HFFc6 (cell line): ENCODE data around the gene HYPK. TPM values are rescaled to one million over a fixed set of nuclear protein-coding genes. Genes with fewer than 3 reads are reported as not detected.
A peak's percentile ranks its signal among the peaks of the same experiment; 100 is the strongest.

ENCODE experiments used
- DNase-seq: peaks from one replicate; pipeline ENCODE4 v3.0.0-alpha.2; 2018
- H3K27ac Mint-ChIP-seq: 2 replicates; pipeline ENCODE4 v1.8.0; 2020; ENCODE audit warnings: mild to moderate bottlenecking, mixed read lengths
- H3K27me3 Mint-ChIP-seq: 2 replicates; pipeline ENCODE4 v1.8.0; 2021; ENCODE audit warnings: mild to moderate bottlenecking, moderate library complexity, mixed read lengths; ENCODE audit not compliant: insufficient read depth
- H3K36me3 Mint-ChIP-seq: 2 replicates; pipeline ENCODE4 v1.8.0; 2021; ENCODE audit warnings: low read depth, mixed read lengths
- H3K4me1 Mint-ChIP-seq: 2 replicates; pipeline ENCODE4 v1.8.0; 2020; ENCODE audit warnings: low read depth, mixed read lengths
- H3K4me3 Mint-ChIP-seq: 2 replicates; pipeline ENCODE4 v1.8.0; 2020; ENCODE audit warnings: mild to moderate bottlenecking, moderate library complexity, mixed read lengths
- H3K9me3 Mint-ChIP-seq: 2 replicates; pipeline ENCODE4 v1.8.0; 2020; ENCODE audit warnings: mild to moderate bottlenecking, mixed read lengths
- CTCF ChIP-seq: fragments of 200-600 bp; sonication (generic); IDR thresholded peaks from 2 replicates; pipeline ENCODE4 v1.5.0; 2021; ENCODE audit warnings: antibody characterized with exemption, mild to moderate bottlenecking
- total RNA-seq, 6 experiments: library from RNA; stranded (reverse); fragmentation: NEBNext Ultra II Directional; extraction: Animal tissue kit (Norgen Biotek cat#: 25700); gene quantifications; 2 replicates in 1 of 6; 3 replicates in 5 of 6; pipeline ENCODE4 v1.2.3, GENCODE V29; 2021

HYPK gene
- total RNA-seq, 6 experiments from 2014 or later = 12.3 to 33.8 (median 19.3) TPM

GRCh38 chr15:43776101-43776717, 24.2 kb upstream of the HYPK start:
- no peak for DNase-seq
- no peaks in the 10 kb centered on the region for H3K27me3 Mint-ChIP-seq
- H3K9me3 Mint-ChIP-seq = no peaks in the 10 kb centered on the region
- peaks cover 11% of the 10 kb centered on the region; the same call in 1 of the 2 replicates for H3K36me3 Mint-ChIP-seq
- TF ChIP-seq CTCF = no peak
- H3K4me3 Mint-ChIP-seq = peak overlapping the region; percentile 93
- H3K4me1 Mint-ChIP-seq = peaks cover 15% of the 10 kb centered on the region
- no peak overlapping the region for H3K27ac Mint-ChIP-seq

DNA sequence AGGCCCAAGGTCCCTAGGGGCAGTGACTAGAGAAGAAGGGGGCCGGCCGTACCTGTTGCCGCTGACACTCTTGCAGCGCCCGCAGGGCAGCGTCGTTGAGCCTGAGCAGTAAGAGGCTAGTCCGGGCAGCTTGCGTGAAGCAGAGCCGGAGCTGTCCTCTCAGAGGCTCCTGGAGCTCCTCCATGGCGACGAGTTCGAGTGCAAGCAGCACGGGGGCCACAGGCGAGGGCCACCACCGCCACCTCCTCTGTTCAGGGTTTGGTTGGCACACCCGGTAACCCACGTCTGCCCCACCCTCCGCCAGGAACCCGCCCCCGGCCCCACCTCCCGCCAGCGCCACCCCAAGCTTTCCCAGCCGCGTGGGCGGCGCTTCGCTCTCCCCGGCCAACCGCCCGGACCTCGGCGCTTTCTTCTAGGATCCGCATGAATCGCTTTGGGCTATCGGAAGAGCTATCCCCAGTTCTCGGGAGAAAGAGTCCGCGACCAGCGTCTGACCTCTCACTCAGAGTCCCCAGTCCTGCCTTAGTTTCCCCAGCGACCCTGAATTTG, 23.6 kb upstream of the HYPK start, which contains the start of gene ELL3:
ELL3 (minus strand) TSS at position 249 of the 549 bp plus-strand sequence; CDS start at position 184, 65 bp downstream.
- TF ChIP-seq CTCF = no peak
- H3K36me3 Mint-ChIP-seq = peaks cover 8% of the 10 kb centered on the region; the same call in 1 of the 2 replicates
- no peaks in the 10 kb centered on the region for H3K27me3 Mint-ChIP-seq
- H3K9me3 Mint-ChIP-seq = no peaks in the 10 kb centered on the region
- H3K27ac Mint-ChIP-seq = peak within 1 kb of the TSS; percentile 92
- peak within 1 kb of the TSS; percentile 93 for H3K4me3 Mint-ChIP-seq
- DNase-seq = peak; percentile 45
- peaks cover 15% of the 10 kb centered on the region for H3K4me1 Mint-ChIP-seq

GRCh38 chr15:43777267-43777914, 23.0 kb upstream of the HYPK start:
- peak overlapping the region; percentile 92 for H3K27ac Mint-ChIP-seq
- H3K4me1 Mint-ChIP-seq = peaks cover 15% of the 10 kb centered on the region
- no peaks in the 10 kb centered on the region for H3K9me3 Mint-ChIP-seq
- peak; percentile 84 for TF ChIP-seq CTCF
- no peaks in the 10 kb centered on the region for H3K27me3 Mint-ChIP-seq
- peaks cover 3% of the 10 kb centered on the region; the same call in 1 of the 2 replicates for H3K36me3 Mint-ChIP-seq
- peak; percentile 62 for DNase-seq
- peak overlapping the region; percentile 93 for H3K4me3 Mint-ChIP-seq

DNA sequence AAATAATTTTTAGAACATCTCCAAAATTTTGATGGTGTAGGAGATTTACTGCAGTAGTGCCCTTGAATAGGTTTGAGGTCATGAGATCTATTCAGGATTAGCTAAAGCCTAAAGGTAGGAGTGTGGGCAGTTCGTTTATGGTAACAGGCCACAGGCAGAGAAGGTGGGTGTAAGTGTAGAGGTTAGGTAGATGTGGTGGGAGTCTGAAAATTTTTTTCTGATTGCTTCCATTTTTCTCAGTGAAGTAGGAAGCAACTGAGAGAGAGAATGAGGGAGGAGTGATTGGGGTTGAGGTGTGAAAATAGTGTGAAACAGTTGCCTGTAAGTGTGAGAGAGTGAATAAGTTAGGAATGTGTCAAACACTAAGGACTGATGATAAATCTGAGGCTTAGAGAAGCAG, 21.4 kb upstream of the HYPK start:
- H3K27ac Mint-ChIP-seq = no peak overlapping the region
- no peaks in the 10 kb centered on the region for H3K27me3 Mint-ChIP-seq
- H3K9me3 Mint-ChIP-seq = no peaks in the 10 kb centered on the region
- no peak for TF ChIP-seq CTCF
- no peaks in the 10 kb centered on the region for H3K36me3 Mint-ChIP-seq
- H3K4me1 Mint-ChIP-seq = peaks cover 15% of the 10 kb centered on the region
- DNase-seq = no peak
- no peak overlapping the region for H3K4me3 Mint-ChIP-seq

- no peak for DNase-seq
- H3K4me1 Mint-ChIP-seq = peaks cover 19% of the 10 kb centered on the region
- peaks cover 23% of the 10 kb centered on the region for H3K36me3 Mint-ChIP-seq
- H3K9me3 Mint-ChIP-seq = no peaks in the 10 kb centered on the region
- peaks cover under 1% of the 10 kb centered on the region for H3K27me3 Mint-ChIP-seq
- H3K27ac Mint-ChIP-seq = no peak overlapping the region
- TF ChIP-seq CTCF = no peak
- no peak overlapping the region for H3K4me3 Mint-ChIP-seq
These were observed 11.0 kb upstream of the HYPK start for GRCh38 chr15:43789409-43789808.
